Neural progenitor cell (in vitro differentiated cells): Measurements from ENCODE around the gene ERBIN. TPM values are rescaled to one million over a fixed set of nuclear protein-coding genes. Genes with fewer than 3 reads are reported as not detected.

Source experiments
- DNase-seq: peaks from one replicate; pipeline ENCODE4 v3.0.0-alpha.2; 2016; ENCODE audit warnings: low spot score
- H2AFZ ChIP-seq: fragments of 200-600 bp; sonication (generic); replicated peaks from 2 replicates; pipeline ENCODE4 v1.6.1; 2016; ENCODE audit warnings: antibody characterized with exemption
- H3F3A ChIP-seq: fragments of 200-600 bp; sonication (generic); 2 replicates; pipeline ENCODE4 v1.6.1; 2016; ENCODE audit warnings: antibody characterized with exemption, low read depth
- H3K27ac ChIP-seq: fragments of 200-600 bp; sonication (generic); 2 replicates; pipeline ENCODE4 v1.5.1; 2016; ENCODE audit warnings: mild to moderate bottlenecking
- H3K27me3 ChIP-seq: fragments of 200-600 bp; sonication (generic); 2 replicates; pipeline ENCODE4 v1.6.1; 2016; ENCODE audit warnings: mild to moderate bottlenecking, moderate library complexity
- H3K36me3 ChIP-seq: fragments of 200-600 bp; sonication (generic); 2 replicates; pipeline ENCODE4 v1.5.1; 2016
- H3K4me1 ChIP-seq: fragments of 200-600 bp; sonication (generic); 2 replicates; pipeline ENCODE4 v1.6.1; 2016; ENCODE audit warnings: mixed run types
- H3K4me2 ChIP-seq: fragments of 200-600 bp; sonication (generic); 2 replicates; pipeline ENCODE4 v1.6.1; 2016
- H3K4me3 ChIP-seq: fragments of 200-600 bp; sonication (generic); 2 replicates; pipeline ENCODE4 v1.5.1; 2016
- H3K79me2 ChIP-seq: fragments of 200-600 bp; sonication (generic); 2 replicates; pipeline ENCODE4 v1.6.1; 2016; ENCODE audit warnings: low read depth
- H3K9ac ChIP-seq: fragments of 200-600 bp; sonication (generic); 2 replicates; pipeline ENCODE4 v1.6.1; 2016
- H3K9me3 ChIP-seq: fragments of 200-600 bp; sonication (generic); 2 replicates; pipeline ENCODE4 v1.5.1; 2016; ENCODE audit warnings: low read depth
- H4K20me1 ChIP-seq: fragments of 200-600 bp; sonication (generic); 2 replicates; pipeline ENCODE4 v1.6.1; 2016; ENCODE audit warnings: low read depth
- H3K27ac Mint-ChIP-seq: 3 replicates; pipeline ENCODE4 v1.8.0; 2021; ENCODE audit warnings: mixed read lengths
- H3K27me3 Mint-ChIP-seq: 2 replicates; pipeline ENCODE4 v1.8.0; 2022; ENCODE audit warnings: low read depth, mild to moderate bottlenecking, inconsistent platforms, moderate library complexity, mixed read lengths; ENCODE audit not compliant: insufficient read depth
- H3K36me3 Mint-ChIP-seq: 3 replicates; pipeline ENCODE4 v1.8.0; 2021; ENCODE audit warnings: mixed read lengths
- H3K4me1 Mint-ChIP-seq: 3 replicates; pipeline ENCODE4 v1.8.0; 2021; ENCODE audit warnings: mixed read lengths
- H3K4me3 Mint-ChIP-seq: 3 replicates; pipeline ENCODE4 v1.8.0; 2021; ENCODE audit warnings: mild to moderate bottlenecking, moderate library complexity, mixed read lengths
- H3K9me3 Mint-ChIP-seq: 3 replicates; pipeline ENCODE4 v1.8.0; 2020; ENCODE audit warnings: mixed read lengths
- EZH2 ChIP-seq: fragments of 200-600 bp; sonication (generic); IDR thresholded peaks from 2 replicates; pipeline ENCODE4 v1.6.1; 2017; ENCODE audit warnings: antibody characterized with exemption, mild to moderate bottlenecking, moderate library complexity
- EZH2phosphoT487 ChIP-seq: fragments of 200-600 bp; sonication (generic); IDR thresholded peaks from 2 replicates; pipeline ENCODE4 v1.6.1; 2017; ENCODE audit warnings: antibody characterized with exemption
- total RNA-seq: library from RNA; depleted of rRNA; stranded (reverse); fragments of >200 nt; gene quantifications from 2 replicates; pipeline ENCODE4 v1.2.3, GENCODE V29; 2015; ENCODE audit warnings: low replicate concordance
- TF ChIP-seq, protein P1 (sequence below): fragments of 200-600 bp; sonication (generic); IDR thresholded peaks from 2 replicates; pipeline ENCODE4 v1.5.1; 2017; ENCODE audit warnings: antibody characterized with exemption, mild to moderate bottlenecking

ERBIN gene
- total RNA-seq, 1 donor from 2014 or later = 77.6 TPM

GRCh38 chr5:65916636-65917035 lies 9.7 kb upstream of the ERBIN start:
- no peak overlapping the region for H3K27ac ChIP-seq
- Mint-ChIP-seq H3K4me3 (no peak overlapping the region), H3K4me1 (peaks cover 19% of the 10 kb centered on the region), H3K9me3 (no peaks in the 10 kb centered on the region), H3K27me3 (peaks cover 3% of the 10 kb centered on the region), H3K27ac (no peak overlapping the region), H3K36me3 (no peaks in the 10 kb centered on the region)
- H3K27me3 ChIP-seq = no peaks in the 10 kb centered on the region
- H3K4me2 ChIP-seq = no peak overlapping the region
- H2AFZ ChIP-seq = no peak overlapping the region
- no peak overlapping the region for H3K4me3 ChIP-seq
- no peaks in the 10 kb centered on the region for H3K79me2 ChIP-seq
- TF ChIP-seq, protein P1, sequence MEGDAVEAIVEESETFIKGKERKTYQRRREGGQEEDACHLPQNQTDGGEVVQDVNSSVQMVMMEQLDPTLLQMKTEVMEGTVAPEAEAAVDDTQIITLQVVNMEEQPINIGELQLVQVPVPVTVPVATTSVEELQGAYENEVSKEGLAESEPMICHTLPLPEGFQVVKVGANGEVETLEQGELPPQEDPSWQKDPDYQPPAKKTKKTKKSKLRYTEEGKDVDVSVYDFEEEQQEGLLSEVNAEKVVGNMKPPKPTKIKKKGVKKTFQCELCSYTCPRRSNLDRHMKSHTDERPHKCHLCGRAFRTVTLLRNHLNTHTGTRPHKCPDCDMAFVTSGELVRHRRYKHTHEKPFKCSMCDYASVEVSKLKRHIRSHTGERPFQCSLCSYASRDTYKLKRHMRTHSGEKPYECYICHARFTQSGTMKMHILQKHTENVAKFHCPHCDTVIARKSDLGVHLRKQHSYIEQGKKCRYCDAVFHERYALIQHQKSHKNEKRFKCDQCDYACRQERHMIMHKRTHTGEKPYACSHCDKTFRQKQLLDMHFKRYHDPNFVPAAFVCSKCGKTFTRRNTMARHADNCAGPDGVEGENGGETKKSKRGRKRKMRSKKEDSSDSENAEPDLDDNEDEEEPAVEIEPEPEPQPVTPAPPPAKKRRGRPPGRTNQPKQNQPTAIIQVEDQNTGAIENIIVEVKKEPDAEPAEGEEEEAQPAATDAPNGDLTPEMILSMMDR = no peak
- no peak for TF ChIP-seq EZH2phosphoT487
- no peak for TF ChIP-seq EZH2
- H3K9ac ChIP-seq = no peak overlapping the region
- peaks cover 12% of the 10 kb centered on the region for H3K4me1 ChIP-seq
- H4K20me1 ChIP-seq = no peaks in the 10 kb centered on the region
- H3K9me3 ChIP-seq = no peaks in the 10 kb centered on the region
- H3F3A ChIP-seq = peaks cover 13% of the 10 kb centered on the region
- no peaks in the 10 kb centered on the region for H3K36me3 ChIP-seq
- DNase-seq = no peak

GRCh38 chr5:65919773-65920172 lies 6.6 kb upstream of the ERBIN start:
- no peaks in the 10 kb centered on the region for H3K36me3 ChIP-seq
- DNase-seq = no peak
- no peak overlapping the region for H3K4me3 Mint-ChIP-seq
- H3K4me1 ChIP-seq = peaks cover 37% of the 10 kb centered on the region
- H3K4me2 ChIP-seq = no peak overlapping the region
- H3F3A ChIP-seq = peaks cover 42% of the 10 kb centered on the region
- no peaks in the 10 kb centered on the region for H3K9me3 Mint-ChIP-seq
- peaks cover 10% of the 10 kb centered on the region for H3K27me3 ChIP-seq
- peaks cover 24% of the 10 kb centered on the region for H3K4me1 Mint-ChIP-seq
- no peak overlapping the region for H3K4me3 ChIP-seq
- H3K9me3 ChIP-seq = no peaks in the 10 kb centered on the region
- H4K20me1 ChIP-seq = no peaks in the 10 kb centered on the region
- no peak overlapping the region for H3K9ac ChIP-seq
- H3K27ac ChIP-seq = no peak overlapping the region
- no peaks in the 10 kb centered on the region for H3K27me3 Mint-ChIP-seq
- no peaks in the 10 kb centered on the region for H3K36me3 Mint-ChIP-seq
- H2AFZ ChIP-seq = no peak overlapping the region
- H3K79me2 ChIP-seq = peaks cover 7% of the 10 kb centered on the region
- no peak overlapping the region for H3K27ac Mint-ChIP-seq
- TF ChIP-seq, protein P1 = no peak
- no peak for TF ChIP-seq EZH2phosphoT487

GRCh38 chr5:65923339-65923738 lies 3.0 kb upstream of the ERBIN start:
- H3K36me3 ChIP-seq = no peaks in the 10 kb centered on the region
- H3K9ac ChIP-seq = no peak overlapping the region
- Mint-ChIP-seq H3K4me1 (peaks cover 21% of the 10 kb centered on the region), H3K36me3 (no peaks in the 10 kb centered on the region), H3K4me3 (peak overlapping the region; percentile 95), H3K27me3 (peaks cover 3% of the 10 kb centered on the region), H3K9me3 (no peaks in the 10 kb centered on the region), H3K27ac (no peak overlapping the region)
- peaks cover 10% of the 10 kb centered on the region for H3K27me3 ChIP-seq
- H2AFZ ChIP-seq = no peak overlapping the region
- peaks cover 7% of the 10 kb centered on the region for H4K20me1 ChIP-seq
- H3K27ac ChIP-seq = no peak overlapping the region
- peak; percentile 6 for DNase-seq
- H3K79me2 ChIP-seq = peaks cover 33% of the 10 kb centered on the region
- H3K4me2 ChIP-seq = no peak overlapping the region
- H3K9me3 ChIP-seq = no peaks in the 10 kb centered on the region
- H3K4me1 ChIP-seq = peaks cover 39% of the 10 kb centered on the region
- H3F3A ChIP-seq = peaks cover 65% of the 10 kb centered on the region
- no peak overlapping the region for H3K4me3 ChIP-seq
- TF ChIP-seq, protein P1 = no peak
- TF ChIP-seq EZH2phosphoT487 (no peak), EZH2 (no peak)
